Measurements from ENCODE around the gene FMN1.

Gene FMN1

GRCh38 chr15:32799936-32800535 lies 394.5 kb downstream of the FMN1 start:
- DNase-seq = no peak

- no peak for DNase-seq
These were observed 397.7 kb downstream of the FMN1 start for GRCh38 chr15:32796856-32797255.

- no peak for DNase-seq
These were observed 399.5 kb downstream of the FMN1 start for GRCh38 chr15:32794973-32795372.

GRCh38 chr15:32792436-32792835 lies 402.1 kb downstream of the FMN1 start:
- DNase-seq = no peak

- DNase-seq = no peak
These were observed 404.0 kb downstream of the FMN1 start for GRCh38 chr15:32790352-32790999.

GRCh38 chr15:32787949-32788348 lies 406.6 kb downstream of the FMN1 start:
- no peak for DNase-seq

GRCh38 chr15:32786906-32787305 lies 407.6 kb downstream of the FMN1 start:
- DNase-seq = no peak

GRCh38 chr15:32784581-32784980 lies 409.9 kb downstream of the FMN1 start:
- DNase-seq = no peak

GRCh38 chr15:32781781-32782180 lies 412.7 kb downstream of the FMN1 start:
- no peak for DNase-seq

- DNase-seq = no peak
These were observed 415.9 kb downstream of the FMN1 start for GRCh38 chr15:32778391-32779176.

- DNase-seq = no peak
These were observed 419.4 kb downstream of the FMN1 start for GRCh38 chr15:32775103-32775502.

- DNase-seq = no peak
These were observed 420.5 kb downstream of the FMN1 start for GRCh38 chr15:32774022-32774421.

GRCh38 chr15:32767236-32767635 lies 427.3 kb downstream of the FMN1 start:
- DNase-seq = no peak

- DNase-seq = no peak
These were observed 428.4 kb downstream of the FMN1 start for GRCh38 chr15:32766101-32766500.

- no peak for DNase-seq
These were observed 429.3 kb downstream of the FMN1 start for GRCh38 chr15:32765236-32765635.

GRCh38 chr15:32763295-32763694 lies 431.2 kb downstream of the FMN1 start:
- DNase-seq = peak; percentile 14

GRCh38 chr15:32757426-32757825 lies 437.1 kb downstream of the FMN1 start:
- no peak for DNase-seq

- DNase-seq = no peak
These were observed 443.5 kb downstream of the FMN1 start for GRCh38 chr15:32750979-32751378.

- DNase-seq = no peak
These were observed 446.6 kb downstream of the FMN1 start for GRCh38 chr15:32747921-32748342.

GRCh38 chr15:32746116-32746857 lies 448.2 kb downstream of the FMN1 start:
- DNase-seq = no peak

GRCh38 chr15:32743411-32744140 lies 450.9 kb downstream of the FMN1 start:
- DNase-seq = peak; percentile 43

GRCh38 chr15:32739522-32740063 lies 454.9 kb downstream of the FMN1 start:
- no peak for DNase-seq

All from suppressor macrophage treated with lipopolysaccharide for 4 hours (primary cell).